Activated CD8-positive, alpha-beta T cell treated with anti-CD3 and anti-CD28 coated beads, Interleukin-2, amount 10 ng/mL, durations not matched to agents 7 days and 5 days (primary cell): ENCODE results near the gene OSM. TPM values are rescaled to one million over a fixed set of nuclear protein-coding genes. Genes with fewer than 3 reads are reported as not detected.

Experiments used
- ATAC-seq: fragments of 150-1000 bp; cut with Tn5 transposase; one replicate; pipeline ENCODE4 v1.10.0; 2021; ENCODE audit warnings: moderate library complexity
- CTCF ChIA-PET: fragments of 350-600 bp; sonication (Branson Sonifier 250); formaldehyde crosslinking; loops from one replicate; lab custom pipeline; 2021; ENCODE audit warnings: antibody characterized with exemption; lab: Charles Lee
- POLR2A ChIA-PET: fragments of 350-600 bp; sonication (Branson Sonifier 250); formaldehyde crosslinking; loops from one replicate; lab custom pipeline; 2021; ENCODE audit warnings: antibody characterized with exemption; lab: Charles Lee
- DNase-seq: peaks from one replicate; pipeline ENCODE4 v3.0.0-alpha.2; 2020
- H3K27ac Mint-ChIP-seq: one replicate; pipeline ENCODE4 v1.8.0; 2021; ENCODE audit warnings: mild to moderate bottlenecking, mixed read lengths
- H3K27me3 Mint-ChIP-seq: one replicate; pipeline ENCODE4 v1.8.0; 2021; ENCODE audit warnings: low read depth, mixed read lengths
- H3K36me3 Mint-ChIP-seq: one replicate; pipeline ENCODE4 v1.8.0; 2021; ENCODE audit warnings: low read depth, mixed read lengths
- H3K4me1 Mint-ChIP-seq: one replicate; pipeline ENCODE4 v1.8.0; 2021; ENCODE audit warnings: low read depth, mixed read lengths
- H3K4me3 Mint-ChIP-seq: one replicate; pipeline ENCODE4 v1.8.0; 2021; ENCODE audit warnings: mild to moderate bottlenecking, mixed read lengths
- H3K9me3 Mint-ChIP-seq: one replicate; pipeline ENCODE4 v1.8.0; 2022; ENCODE audit warnings: mixed read lengths; ENCODE audit not compliant: insufficient read depth
- total RNA-seq, 2 experiments: library from RNA; stranded (reverse); gene quantifications; one replicate each; pipeline ENCODE4 v1.2.3, GENCODE V29; 2021

OSM gene
- total RNA-seq, 2 experiments from 2014 or later, result 135 to 140 TPM

DNA sequence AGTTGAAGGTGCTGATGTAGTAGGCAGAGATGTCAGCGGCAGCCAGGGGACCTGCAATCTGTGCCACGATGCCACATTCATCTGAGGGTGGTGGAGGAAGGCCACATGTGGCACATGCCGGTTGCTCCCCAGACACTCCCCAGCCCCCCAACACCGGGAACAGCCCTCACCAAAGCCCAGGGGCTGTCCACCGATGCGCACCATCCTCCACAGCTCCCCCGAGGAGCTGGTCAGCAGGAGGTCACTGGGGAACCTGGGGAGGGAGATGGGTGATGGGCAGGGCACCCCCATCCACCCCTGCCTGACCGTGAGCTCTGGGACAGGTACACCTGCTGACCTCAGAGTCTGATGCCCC is 19.2 kb upstream of the OSM start:
- H3K4me1 Mint-ChIP-seq, result peaks cover 74% of the 10 kb centered on the region
- no peak overlapping the region for H3K4me3 Mint-ChIP-seq
- POLR2A ChIA-PET, result interaction anchor here (1.2 to 4.9 kb wide), 2 partner anchors 22 to 40 kb away, joined by 4 to 17 read pairs; no protein-coding TSS in a partner anchor
- H3K36me3 Mint-ChIP-seq, result peaks cover 22% of the 10 kb centered on the region
- CTCF ChIA-PET, result interaction anchor here (0.7 to 4.8 kb wide), 13 partner anchors 8 to 199 kb away, joined by 3 to 59 read pairs (median 4); partner anchors contain the start of genes MTFP1 and RNF215
- no peaks in the 10 kb centered on the region for H3K27me3 Mint-ChIP-seq
- H3K27ac Mint-ChIP-seq, result peak overlapping the region; percentile 57
- ATAC-seq (no peak), DNase-seq (no peak)
- H3K9me3 Mint-ChIP-seq, result no peaks in the 10 kb centered on the region

DNA sequence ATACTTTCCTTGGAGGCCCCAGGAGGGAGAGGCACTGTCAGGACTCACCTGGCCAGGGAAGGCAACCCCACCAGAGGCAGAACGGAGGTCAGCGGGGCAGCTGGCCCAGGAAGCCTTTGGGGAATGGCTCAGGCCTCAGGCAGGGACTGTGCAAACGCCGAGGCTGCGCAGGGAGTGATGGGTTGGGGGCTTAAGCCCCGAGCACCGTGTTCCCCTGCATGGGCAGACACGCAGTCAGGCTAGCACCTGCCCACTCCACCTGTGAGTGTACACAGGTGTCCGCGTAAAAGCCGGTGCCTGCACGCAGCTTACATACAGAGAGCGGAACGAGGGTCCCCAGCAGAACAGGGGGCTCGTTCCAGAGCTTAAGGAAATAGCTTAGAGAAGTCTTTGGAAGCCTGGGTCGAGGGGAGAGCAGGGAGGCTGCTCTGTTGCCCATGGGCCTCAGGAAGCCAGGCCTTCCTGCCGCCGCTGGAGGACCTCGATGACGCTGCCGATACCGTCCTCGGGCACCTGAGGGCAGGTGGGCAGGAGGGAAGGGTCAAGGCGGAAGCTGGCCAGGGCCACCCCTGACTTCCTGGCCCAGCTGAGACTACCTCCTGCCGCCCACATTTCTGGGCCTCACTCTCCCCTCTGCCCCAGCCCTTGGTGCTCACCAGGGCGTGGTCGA is 18.7 kb upstream of the OSM start:
- POLR2A ChIA-PET, result interaction anchor here (0.5 to 4.9 kb wide), 3 partner anchors 21 to 98 kb away, joined by 3 to 17 read pairs (median 4); no protein-coding TSS in a partner anchor
- Mint-ChIP-seq H3K4me1 (peaks cover 69% of the 10 kb centered on the region), H3K9me3 (no peaks in the 10 kb centered on the region), H3K27me3 (no peaks in the 10 kb centered on the region), H3K4me3 (no peak overlapping the region), H3K36me3 (peaks cover 24% of the 10 kb centered on the region), H3K27ac (peak overlapping the region; percentile 82)
- CTCF ChIA-PET, result interaction anchor here (0.9 to 4.8 kb wide), 10 partner anchors 18 to 181 kb away, joined by 3 to 59 read pairs (median 4); partner anchors contain the start of gene RNF215
- ATAC-seq (no peak), DNase-seq (no peak)

DNA sequence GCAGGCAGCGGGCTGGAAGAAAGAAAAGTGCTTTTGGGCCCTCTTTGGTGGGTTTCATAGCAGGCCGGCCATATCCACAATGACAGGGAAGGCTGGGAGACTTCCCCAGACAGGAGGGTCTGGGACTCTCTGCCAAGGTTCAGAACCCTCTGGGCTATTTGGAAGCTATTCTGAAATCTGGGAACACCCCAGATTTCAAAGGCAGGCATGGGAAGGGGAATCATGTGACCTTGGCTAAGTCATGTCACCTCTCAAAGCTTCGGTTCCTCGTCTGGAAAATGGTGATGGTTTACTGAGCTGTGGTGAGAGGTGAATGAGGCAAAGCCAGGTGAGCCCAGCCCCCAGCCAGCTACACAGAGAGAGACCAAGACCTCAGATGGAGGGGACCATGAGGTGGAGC is 18.0 kb upstream of the OSM start:
- Mint-ChIP-seq H3K27me3 (no peaks in the 10 kb centered on the region), H3K36me3 (peaks cover 27% of the 10 kb centered on the region), H3K4me3 (peak overlapping the region; percentile 71), H3K9me3 (no peaks in the 10 kb centered on the region), H3K27ac (peak overlapping the region; percentile 82), H3K4me1 (peaks cover 66% of the 10 kb centered on the region)
- CTCF ChIA-PET, result interaction anchor here (1.2 to 4.8 kb wide), 7 partner anchors 17 to 180 kb away, joined by 4 to 59 read pairs (median 6); partner anchors contain the start of gene RNF215
- ATAC-seq, result no peak
- POLR2A ChIA-PET, result interaction anchor here (0.5 to 4.9 kb wide), 4 partner anchors 21 to 206 kb away, joined by 3 to 17 read pairs (median 4); no protein-coding TSS in a partner anchor
- DNase-seq, result no peak

DNA sequence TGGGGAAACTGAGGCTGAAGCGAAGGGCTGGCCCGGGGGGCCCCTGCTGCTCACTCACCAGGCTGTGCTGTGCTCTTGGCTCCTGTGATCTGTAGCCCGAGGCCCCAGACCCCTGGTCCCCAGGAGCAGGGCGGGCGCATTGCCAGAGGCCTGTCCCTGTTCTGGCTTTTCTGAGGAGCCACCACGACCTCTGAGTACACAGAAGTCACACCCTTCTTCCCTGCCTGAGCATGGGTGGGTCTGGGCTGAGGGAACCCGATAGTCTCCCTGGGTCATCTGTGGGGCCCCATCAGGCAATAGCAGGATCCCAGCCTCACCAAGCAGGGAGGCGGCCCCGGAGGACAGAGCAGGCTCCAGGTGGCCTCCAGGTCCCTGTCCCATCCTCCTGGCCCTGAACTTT is 17.5 kb upstream of the OSM start:
- peak overlapping the region; percentile 82 for H3K27ac Mint-ChIP-seq

DNA sequence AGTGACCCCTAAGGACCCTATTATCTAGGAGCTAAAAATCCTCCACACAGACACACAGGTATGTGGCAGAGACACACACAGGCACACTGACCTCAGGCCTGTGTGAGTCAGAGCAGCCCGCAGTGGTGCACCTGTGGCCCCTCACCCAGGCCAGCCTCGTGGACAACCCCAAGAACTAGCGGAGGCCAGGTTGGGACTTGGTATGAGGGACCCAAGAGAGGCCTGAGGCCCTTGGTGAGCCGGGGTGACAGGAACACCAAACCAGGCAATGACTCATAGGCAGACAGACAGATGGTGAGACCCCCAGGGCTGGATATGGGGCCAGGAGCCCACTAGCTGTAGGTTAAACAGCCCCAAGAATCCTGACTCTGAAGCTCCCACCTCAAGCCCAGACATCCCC is 16.7 kb upstream of the OSM start:
- H3K27ac Mint-ChIP-seq, result peak overlapping the region; percentile 80
- H3K4me1 Mint-ChIP-seq, result peaks cover 72% of the 10 kb centered on the region
- ChIA-PET POLR2A (interaction anchor here (0.6 to 2.2 kb wide), 7 partner anchors 13 to 176 kb away, joined by 3 to 12 read pairs (median 3); no protein-coding TSS in a partner anchor), CTCF (interaction anchor here (0.9 to 4.8 kb wide), 11 partner anchors 20 to 191 kb away, joined by 3 to 59 read pairs (median 5); no protein-coding TSS in a partner anchor)
- peaks cover 1% of the 10 kb centered on the region for H3K27me3 Mint-ChIP-seq
- H3K4me3 Mint-ChIP-seq, result peak overlapping the region; percentile 71
- DNase-seq, result no peak
- H3K9me3 Mint-ChIP-seq, result no peaks in the 10 kb centered on the region
- no peak for ATAC-seq
- H3K36me3 Mint-ChIP-seq, result peaks cover 37% of the 10 kb centered on the region

More for the DNA sequence above, 17.5 kb upstream of the OSM start:
- peaks cover 68% of the 10 kb centered on the region for H3K4me1 Mint-ChIP-seq
- peaks cover 32% of the 10 kb centered on the region for H3K36me3 Mint-ChIP-seq
- H3K9me3 Mint-ChIP-seq, result no peaks in the 10 kb centered on the region
- H3K27me3 Mint-ChIP-seq, result no peaks in the 10 kb centered on the region
- ChIA-PET CTCF (interaction anchor here (1.2 to 4.8 kb wide), 10 partner anchors 17 to 191 kb away, joined by 3 to 59 read pairs (median 5); no protein-coding TSS in a partner anchor), POLR2A (interaction anchor here (0.6 to 2.2 kb wide), 4 partner anchors 14 to 206 kb away, joined by 3 to 12 read pairs (median 4); no protein-coding TSS in a partner anchor)
- peak overlapping the region; percentile 71 for H3K4me3 Mint-ChIP-seq
- ATAC-seq, result no peak
- DNase-seq, result no peak

DNA sequence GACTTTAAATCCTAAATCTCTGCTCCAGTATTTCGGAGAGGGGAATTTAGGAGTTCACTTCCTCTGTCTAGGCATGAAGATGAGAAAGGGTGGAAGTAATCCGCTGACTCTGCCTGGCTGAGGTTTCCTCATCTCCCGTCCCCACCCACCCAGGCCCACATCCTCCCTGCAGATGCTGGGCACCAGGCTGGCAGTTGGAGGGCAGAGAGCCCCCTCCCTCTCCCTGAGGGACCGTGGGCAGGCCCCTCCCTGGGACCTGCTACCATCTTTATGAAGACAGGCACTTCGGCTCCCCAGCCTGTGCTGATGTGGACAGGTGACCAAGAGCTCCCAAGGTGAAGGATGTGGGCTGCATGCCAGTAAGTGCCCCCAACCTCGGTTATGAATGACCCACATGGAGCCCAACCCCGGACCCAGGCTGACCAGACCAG is 16.0 kb upstream of the OSM start:
- POLR2A ChIA-PET, result interaction anchor here (0.6 to 2.2 kb wide), 5 partner anchors 14 to 141 kb away, joined by 3 to 12 read pairs (median 3); no protein-coding TSS in a partner anchor
- H3K27ac Mint-ChIP-seq, result peak overlapping the region; percentile 80
- H3K4me3 Mint-ChIP-seq, result peak overlapping the region; percentile 71
- peaks cover 72% of the 10 kb centered on the region for H3K4me1 Mint-ChIP-seq
- no peaks in the 10 kb centered on the region for H3K9me3 Mint-ChIP-seq
- no peak for ATAC-seq
- CTCF ChIA-PET, result interaction anchor here (0.9 to 4.8 kb wide), 6 partner anchors 20 to 174 kb away, joined by 3 to 59 read pairs (median 6); no protein-coding TSS in a partner anchor
- H3K36me3 Mint-ChIP-seq, result peaks cover 42% of the 10 kb centered on the region
- H3K27me3 Mint-ChIP-seq, result peaks cover 1% of the 10 kb centered on the region
- DNase-seq, result no peak

DNA sequence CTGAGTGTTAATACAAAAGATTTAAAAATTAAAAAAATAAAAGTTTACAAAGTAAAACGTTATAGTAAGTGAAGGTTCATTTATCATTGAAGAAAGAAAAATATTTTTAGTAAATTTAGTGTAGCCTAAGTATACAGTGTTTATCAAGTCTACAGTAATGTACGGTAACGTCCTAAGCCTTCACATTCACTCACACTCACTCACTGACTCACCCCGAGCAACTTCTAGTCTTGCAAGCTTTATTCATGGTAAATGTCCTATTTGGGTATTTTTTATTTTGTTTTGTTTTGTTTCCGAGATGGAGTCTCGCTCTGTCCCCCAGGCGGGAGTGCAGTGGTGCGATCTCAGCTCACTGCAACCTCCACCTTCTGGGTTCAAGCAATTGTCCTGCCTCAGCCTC is 13.9 kb upstream of the OSM start:
- Mint-ChIP-seq H3K4me3 (no peak overlapping the region), H3K4me1 (peaks cover 73% of the 10 kb centered on the region), H3K36me3 (peaks cover 50% of the 10 kb centered on the region), H3K27ac (no peak overlapping the region), H3K27me3 (peaks cover 1% of the 10 kb centered on the region), H3K9me3 (no peaks in the 10 kb centered on the region)
- no peak for DNase-seq
- ATAC-seq, result no peak
- ChIA-PET CTCF (interaction anchor here (1.3 to 5.1 kb wide), 7 partner anchors 8 to 173 kb away, joined by 4 to 37 read pairs (median 5); partner anchors contain the start of genes CASTOR1 and RNF215), POLR2A (interaction anchor here (1.8 kb wide), 1 partner anchor 14 kb away, joined by 10 read pairs; the partner anchor contains the start of gene OSM)

DNA sequence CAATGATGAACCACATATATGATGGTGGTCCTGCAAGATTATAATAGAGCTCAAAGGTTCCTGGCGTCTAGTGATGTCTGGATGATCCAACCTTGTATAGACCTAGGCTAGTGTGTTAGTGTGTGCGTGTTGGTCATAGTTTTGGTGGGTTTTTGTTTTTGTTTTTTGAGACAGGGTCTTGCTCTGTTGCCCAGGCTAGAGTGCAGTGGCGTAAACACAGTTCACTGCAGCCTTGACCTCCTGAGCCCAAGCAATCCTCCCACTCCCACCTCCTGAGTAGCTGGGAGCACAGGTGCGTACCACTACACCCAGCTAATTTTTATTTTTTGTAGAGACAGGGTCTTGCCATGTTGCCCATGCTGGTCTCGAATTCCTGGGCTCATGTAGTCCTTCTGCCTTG is 13.3 kb upstream of the OSM start:
- Mint-ChIP-seq H3K27ac (peak overlapping the region; percentile 55), H3K36me3 (peaks cover 51% of the 10 kb centered on the region), H3K4me1 (peaks cover 73% of the 10 kb centered on the region), H3K27me3 (peaks cover 1% of the 10 kb centered on the region), H3K4me3 (peak overlapping the region; percentile 12), H3K9me3 (no peaks in the 10 kb centered on the region)
- DNase-seq (no peak), ATAC-seq (no peak)
- CTCF ChIA-PET, result interaction anchor here (1.3 to 5.1 kb wide), 6 partner anchors 8 to 172 kb away, joined by 4 to 37 read pairs (median 5); partner anchors contain the start of genes CASTOR1 and RNF215
- POLR2A ChIA-PET, result interaction anchor here (1.0 to 1.8 kb wide), 2 partner anchors 13 to 76 kb away, joined by 4 to 10 read pairs; partner anchors contain the start of genes CCDC157, OSM and SF3A1

DNA sequence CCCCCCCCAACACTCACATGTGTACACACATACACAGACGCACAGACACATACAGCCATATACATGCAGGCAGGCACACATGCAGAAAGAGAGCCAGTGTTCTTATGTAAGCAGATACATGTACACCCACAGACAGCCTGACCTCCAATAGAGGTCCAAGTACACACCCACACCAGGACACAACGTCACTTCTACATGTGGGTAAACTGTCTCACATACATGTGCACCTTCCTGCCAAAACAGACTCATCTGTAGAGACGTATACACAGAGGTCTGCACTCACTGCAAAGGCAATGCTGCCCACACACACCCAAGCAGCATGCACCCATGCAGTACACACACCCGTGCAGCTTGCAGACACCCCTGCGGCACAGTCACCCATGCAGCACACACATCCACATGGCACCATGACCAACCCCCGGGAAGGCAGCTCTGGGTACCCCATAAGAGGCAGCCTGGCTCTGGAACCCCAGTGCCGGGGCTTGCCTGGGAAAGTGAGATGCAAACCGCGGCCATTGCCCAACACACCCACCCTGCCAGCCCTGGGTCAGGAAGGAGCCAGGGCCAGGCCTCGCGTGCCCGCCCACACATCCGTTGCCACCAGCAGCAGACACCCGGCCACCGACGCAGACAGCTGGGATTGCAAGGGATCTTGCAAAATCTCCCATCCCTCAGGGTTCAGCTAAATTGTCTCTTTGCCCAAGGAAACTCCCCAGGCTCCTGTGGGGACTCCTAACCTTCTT is 12.6 kb upstream of the OSM start:
- ChIA-PET POLR2A (interaction anchor here (0.9 to 1.8 kb wide), 3 partner anchors 11 to 77 kb away, joined by 3 to 10 read pairs (median 4); partner anchors contain the start of genes CCDC157, OSM and SF3A1), CTCF (interaction anchor here (1.3 to 5.1 kb wide), 5 partner anchors 8 to 108 kb away, joined by 4 to 37 read pairs (median 5); partner anchors contain the start of genes CASTOR1 and RNF215)
- DNase-seq (no peak), ATAC-seq (no peak)
- Mint-ChIP-seq H3K27ac (peak overlapping the region; percentile 55), H3K36me3 (peaks cover 52% of the 10 kb centered on the region), H3K27me3 (peaks cover 1% of the 10 kb centered on the region), H3K4me1 (peaks cover 72% of the 10 kb centered on the region), H3K4me3 (peak overlapping the region; percentile 12), H3K9me3 (no peaks in the 10 kb centered on the region)

DNA sequence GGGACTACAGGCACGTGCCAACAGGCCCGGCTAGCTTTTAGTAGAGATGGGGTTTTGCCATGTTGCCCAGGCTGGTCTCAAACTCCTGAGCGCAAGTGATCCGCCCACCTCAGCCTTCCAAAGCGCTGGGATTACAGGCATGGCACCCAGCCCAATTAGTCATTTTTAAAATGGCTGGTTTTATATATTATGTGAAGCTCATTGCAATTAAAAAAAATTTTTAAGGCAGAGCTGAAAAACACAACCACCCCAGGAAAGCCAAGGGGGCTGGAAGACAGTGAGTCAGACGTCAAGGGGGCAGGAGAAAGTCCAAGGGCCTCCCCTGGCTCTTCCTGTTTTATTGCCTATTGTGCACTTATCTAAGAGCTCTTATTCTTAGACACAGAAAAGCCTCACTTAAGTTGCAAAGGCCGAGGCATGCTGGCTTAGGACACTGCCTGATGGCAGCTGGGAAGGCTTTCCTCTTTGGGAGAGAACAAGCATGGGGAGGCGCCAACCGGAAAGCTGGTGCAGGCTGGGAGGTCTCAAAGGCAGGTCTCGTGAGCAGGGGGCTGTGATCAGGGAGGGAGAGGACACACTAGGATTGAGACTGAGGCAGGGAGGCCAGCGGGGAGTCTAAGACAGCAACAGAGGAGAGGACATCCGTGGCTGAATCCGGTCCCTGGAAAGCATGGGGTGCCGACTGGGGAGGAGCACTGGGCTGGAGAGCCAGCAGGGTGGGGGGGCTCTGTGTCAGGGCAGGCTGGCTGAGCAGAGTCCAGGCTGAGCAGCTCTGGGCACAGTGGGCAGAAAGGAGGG is 11.1 kb upstream of the OSM start:
- ChIA-PET POLR2A (interaction anchor here (0.6 to 1.0 kb wide), 5 partner anchors 9 to 705 kb away, joined by 3 to 4 read pairs (median 3); no protein-coding TSS in a partner anchor), CTCF (interaction anchor here (0.8 to 5.1 kb wide), 7 partner anchors 9 to 170 kb away, joined by 3 to 37 read pairs (median 4); partner anchors contain the start of genes CASTOR1 and RNF215)
- Mint-ChIP-seq H3K9me3 (no peaks in the 10 kb centered on the region), H3K27me3 (peaks cover 1% of the 10 kb centered on the region), H3K36me3 (peaks cover 57% of the 10 kb centered on the region), H3K4me1 (peaks cover 66% of the 10 kb centered on the region), H3K27ac (peak overlapping the region; percentile 48), H3K4me3 (no peak overlapping the region)
- no peak for DNase-seq
- no peak for ATAC-seq
